Stimulated activated CD8-positive, alpha-beta memory T cell treated with anti-CD3 and anti-CD28 coated beads, Interleukin-15, amount 100 ng/mL, for 48 hours (primary cell): Measurements from ENCODE around the gene ECI1.
"Not testable (repeated sequence)": the region's sequence is repeated elsewhere in the genome, so short reads cannot be mapped to it uniquely, and the experiment has no call there.

ENCODE experiments used
- DNase-seq, 2 donors: peaks; one replicate each; pipeline ENCODE4 v3.0.0-alpha.2; 2020; ENCODE audit warnings: low read depth in 2 of 2

The ECI1 gene

GRCh38 chr16:2280461-2280860 lies 29.1 kb upstream of the ECI1 start:
- DNase-seq: no peak

- DNase-seq: no peak
These were observed 27.8 kb upstream of the ECI1 start for GRCh38 chr16:2278956-2279800.

GRCh38 chr16:2278272-2278608 lies 26.9 kb upstream of the ECI1 start:
- no peak for DNase-seq

GRCh38 chr16:2277466-2278271 lies 26.3 kb upstream of the ECI1 start:
- DNase-seq: no peak

DNA sequence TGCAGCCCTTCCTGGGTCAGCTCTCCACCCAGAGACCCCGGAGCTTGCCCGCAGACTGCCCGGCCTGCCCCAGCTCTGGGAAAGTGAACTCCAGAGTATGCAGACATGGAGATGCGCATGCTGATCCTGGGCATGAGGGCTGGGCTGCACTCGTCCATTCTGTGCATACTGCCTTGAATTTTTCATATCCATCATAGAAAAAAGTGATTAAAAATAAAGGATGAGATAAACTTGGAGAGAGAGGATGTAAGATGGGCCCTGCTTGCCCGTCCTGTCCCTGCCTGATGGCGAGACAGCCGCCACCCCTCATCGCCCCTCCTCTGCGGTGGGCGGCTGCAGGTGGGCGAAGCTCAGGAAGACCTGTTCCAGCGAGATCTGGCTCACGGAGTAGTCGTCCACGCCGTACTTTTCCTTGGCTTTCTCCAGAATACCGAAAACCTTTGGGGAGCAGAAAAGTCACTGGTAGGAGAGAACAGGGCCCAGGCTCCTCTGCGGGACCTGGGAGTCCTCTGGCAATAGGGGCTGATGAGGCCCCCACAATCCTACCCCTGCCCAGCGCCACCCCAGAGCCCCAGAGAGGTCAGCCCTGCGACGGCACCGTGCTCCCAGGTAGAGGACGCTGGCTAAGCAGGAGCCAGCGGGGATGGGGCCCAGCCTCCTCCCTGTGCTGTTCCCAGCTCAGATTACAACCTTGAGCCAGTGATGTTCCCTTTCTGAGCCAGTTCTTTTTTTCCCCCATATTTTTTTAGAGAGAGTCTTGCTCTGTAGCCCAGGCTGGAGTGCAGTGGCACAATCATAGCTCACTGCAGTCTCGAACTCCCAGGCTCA lies 25.2 kb upstream of the ECI1 start:
- DNase-seq: no peak

- DNase-seq: no peak
These were observed 24.3 kb upstream of the ECI1 start for GRCh38 chr16:2275476-2276367.

GRCh38 chr16:2273931-2274330 lies 22.5 kb upstream of the ECI1 start:
- no peak for DNase-seq

GRCh38 chr16:2273484-2273883 lies 22.1 kb upstream of the ECI1 start:
- DNase-seq: no peak

- no peak for DNase-seq
These were observed 20.6 kb upstream of the ECI1 start for GRCh38 chr16:2271848-2272461.

DNA sequence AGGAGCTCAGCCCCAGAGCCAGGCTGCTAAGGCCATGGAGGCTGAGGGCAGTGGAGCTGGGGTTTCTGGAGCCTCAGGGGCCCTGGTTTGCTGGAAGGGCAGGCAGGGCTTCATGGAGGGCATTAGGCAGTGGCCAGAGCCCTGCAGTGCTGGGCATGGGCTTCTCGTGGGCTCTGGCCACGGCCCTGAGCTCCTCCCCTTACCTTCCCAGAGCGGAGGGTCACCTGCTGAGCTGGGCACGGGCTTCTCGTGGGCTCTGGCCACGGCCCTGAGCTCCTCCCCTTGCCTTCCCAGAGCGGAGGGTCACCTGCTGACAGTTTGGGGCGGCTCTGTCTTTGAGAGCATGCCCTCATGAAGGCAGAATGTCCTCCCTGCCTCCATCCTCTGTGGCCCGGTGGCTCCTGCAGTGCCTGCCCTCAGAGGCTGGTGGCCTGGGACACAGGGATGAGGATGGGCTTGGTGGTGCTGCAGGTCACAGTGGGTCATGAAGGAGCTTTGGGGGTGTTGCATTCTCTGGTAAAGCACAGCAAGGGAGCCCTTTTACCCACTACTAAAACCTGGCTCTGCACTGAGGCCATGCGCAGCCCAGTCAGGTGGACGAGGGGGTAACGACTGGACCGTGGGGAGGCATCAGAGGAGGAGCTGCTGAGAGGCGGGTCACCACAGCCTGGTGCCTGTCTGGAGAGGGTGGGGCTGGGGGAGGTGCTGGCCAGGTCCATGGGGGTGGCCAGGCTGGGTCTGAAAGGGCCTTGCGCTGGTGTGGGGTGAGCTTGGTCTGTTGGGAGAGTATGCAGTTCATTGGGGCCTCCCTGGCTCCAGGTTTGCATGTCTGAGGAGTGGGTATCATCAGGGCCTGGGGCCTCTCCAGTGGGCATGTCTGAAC lies 19.4 kb upstream of the ECI1 start:
- DNase-seq: no peak

- no peak for DNase-seq
These were observed 18.7 kb upstream of the ECI1 start for GRCh38 chr16:2270070-2270462.

DNA sequence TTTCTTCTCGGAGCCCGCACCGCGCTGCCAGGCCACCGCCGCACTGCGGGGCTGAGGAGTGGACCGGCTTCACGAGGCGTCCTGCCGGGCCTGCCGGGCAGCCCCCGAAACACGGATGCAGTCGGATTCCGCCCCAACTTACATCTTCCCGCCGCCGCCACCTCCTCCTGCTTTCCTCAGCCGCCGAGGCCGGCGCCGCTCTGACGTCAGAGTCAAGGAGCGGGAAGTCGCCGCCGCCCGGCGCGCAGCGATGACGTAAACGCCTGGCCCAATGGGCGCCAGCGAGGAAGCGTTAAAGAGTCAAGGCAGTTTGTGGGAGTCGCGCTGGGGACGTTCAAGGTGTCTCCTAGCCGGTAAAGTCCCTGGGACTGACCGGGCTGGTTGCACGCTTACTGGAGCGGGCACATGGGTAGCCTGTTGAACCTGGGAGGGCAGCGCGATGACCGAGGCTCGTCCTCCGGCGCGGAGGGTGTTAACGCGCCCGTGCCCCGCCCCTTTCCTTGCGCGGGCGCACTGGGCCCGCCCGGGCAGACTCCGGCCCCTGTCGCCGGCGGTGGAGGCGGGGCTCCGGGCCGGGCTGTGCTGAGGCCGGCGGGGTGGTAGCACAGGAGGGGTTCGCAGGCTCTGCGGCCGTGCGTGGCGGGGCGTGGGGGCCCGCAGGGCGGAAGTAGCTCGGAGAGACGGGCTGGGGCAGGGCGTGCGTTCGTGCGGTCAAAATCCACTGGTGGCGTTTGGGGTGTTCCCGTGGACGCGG lies 16.7 kb upstream of the ECI1 start, which contains the start of gene RNPS1:
Gene RNPS1 (minus strand): TSS at position 214 of the 754 bp plus-strand sequence. CDS start 3,483 bp downstream, outside the sequence.
- DNase-seq: peak; percentile 94 to 96

DNA sequence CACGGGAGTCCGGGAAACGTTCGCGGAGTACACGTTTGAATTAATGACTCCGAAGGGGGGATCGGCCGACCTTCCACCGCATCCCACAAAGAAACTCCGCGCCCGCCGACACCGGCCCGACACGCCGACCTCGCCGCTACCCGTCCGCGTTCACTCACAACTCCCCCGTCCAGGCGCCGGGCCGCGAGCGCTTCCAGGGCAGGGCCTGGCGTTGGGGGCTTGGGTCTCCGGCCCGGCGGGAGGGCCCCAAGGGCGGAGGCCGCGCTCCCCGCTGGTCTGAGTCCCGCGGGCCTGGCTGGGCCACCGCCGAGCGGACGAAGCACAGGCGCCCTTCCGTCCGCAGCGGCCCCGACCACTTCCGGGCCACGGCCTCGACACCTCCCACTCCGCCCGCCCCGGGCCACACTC lies 16.1 kb upstream of the ECI1 start:
- DNase-seq: peak in 1 of 2 donors; percentile 61

GRCh38 chr16:2266887-2267286 lies 15.5 kb upstream of the ECI1 start:
- not testable (repeated sequence) for DNase-seq

DNA sequence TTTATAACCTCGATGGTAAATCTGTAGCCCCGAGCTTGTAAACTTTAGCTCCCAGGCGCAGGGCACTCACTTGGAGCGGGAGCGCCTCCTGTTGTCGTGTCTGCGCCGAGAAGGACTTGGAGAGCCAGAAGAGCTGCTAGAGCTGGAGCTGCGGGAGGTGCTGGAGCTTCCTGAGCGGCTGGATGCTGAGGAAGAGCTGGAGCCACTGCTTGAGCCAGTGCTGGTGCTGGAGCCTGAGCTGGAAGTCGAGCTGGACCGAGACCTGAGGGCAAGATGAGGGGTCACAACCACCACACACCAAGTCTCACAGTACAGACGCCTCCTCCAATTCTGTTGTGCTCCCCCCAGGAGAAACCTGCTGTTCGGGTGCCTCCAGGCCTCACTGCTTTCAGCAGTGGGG lies 11.6 kb upstream of the ECI1 start:
- DNase-seq: not testable (repeated sequence)

DNA sequence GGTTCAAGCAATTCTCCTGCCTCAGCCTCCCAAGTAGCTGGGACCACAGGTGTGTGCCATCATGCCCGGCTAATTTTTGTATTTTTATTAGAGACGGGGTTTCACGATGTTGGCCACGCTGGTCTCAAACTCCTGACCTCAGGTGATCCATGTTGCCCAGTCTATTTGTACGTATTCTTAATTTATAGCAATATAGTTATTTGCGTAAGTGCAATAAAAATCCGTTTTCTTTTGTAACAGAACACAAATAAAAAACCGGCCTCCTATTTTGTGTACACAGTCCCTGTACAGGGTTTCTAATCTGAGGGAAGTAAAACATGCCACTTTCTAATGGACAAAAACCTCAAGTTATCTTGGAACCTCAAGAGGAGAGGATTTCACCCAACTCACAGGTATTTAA lies 8.9 kb upstream of the ECI1 start:
- DNase-seq: no peak

DNA sequence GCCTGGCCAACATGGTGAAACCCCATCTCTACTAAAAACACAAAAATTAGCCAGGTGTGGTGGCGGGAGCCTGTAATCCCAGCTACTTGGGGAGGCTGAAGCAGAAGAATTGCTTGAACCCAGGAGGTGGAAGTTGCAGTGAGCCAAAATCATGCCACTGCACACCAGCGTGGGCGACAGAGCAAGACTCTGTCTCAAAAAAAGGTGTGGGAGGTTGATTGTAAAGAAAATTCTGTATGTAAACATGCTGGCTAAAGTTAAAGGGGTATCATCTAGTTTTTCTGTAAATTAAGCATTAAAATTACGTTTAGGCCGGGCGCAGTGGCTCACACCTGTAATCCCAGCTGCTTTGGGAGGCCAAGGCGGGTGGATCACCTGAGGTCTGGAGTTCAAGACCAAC lies 7.1 kb upstream of the ECI1 start:
- DNase-seq: not testable (repeated sequence)

DNA sequence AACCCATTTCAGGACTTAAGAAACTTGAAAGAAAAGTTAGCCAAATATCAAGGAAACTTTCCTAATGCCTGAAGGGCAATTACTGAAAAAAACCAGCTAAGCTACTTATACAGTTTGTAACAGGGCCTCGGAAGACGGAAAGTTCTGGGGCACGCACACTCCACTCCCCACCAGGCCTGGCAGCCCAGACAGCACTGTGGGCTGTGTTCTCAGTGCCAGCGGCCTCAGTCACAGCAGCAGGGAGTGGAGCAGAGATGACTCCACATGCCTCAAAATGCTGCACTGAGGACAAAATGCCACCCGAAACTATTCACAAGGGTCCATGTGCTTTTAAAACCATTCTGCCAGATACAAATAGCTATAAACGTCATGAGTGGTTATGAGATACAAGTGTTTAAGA lies 6.3 kb upstream of the ECI1 start:
- no peak for DNase-seq
